ENCODE data around the gene FEZF1.

DNA sequence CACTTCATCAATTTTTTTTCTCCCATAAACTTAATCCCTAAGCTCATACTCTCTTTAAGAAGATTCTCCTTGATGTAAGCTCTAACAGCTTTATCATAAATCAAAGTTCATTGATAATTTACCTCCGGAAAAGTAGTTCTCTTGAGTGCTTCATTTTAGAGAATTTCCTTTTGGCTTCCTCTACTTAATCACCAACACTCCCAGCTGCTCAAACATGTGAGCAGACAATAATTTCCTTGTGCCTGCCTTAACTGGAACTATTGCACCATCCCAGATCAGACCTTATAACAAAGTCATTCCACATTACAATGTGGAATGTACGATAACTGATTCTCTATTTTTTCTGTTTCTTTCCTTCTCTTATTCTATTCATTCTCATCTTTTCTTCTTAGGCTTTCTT, 5.9 kb downstream of the FEZF1 start:
- no peak for TF ChIP-seq POLR2A (IDR thresholded peaks at IDR 0.05; ENCODE audit: low read depth, low read length)
- no peak for TF ChIP-seq TAF1 (IDR thresholded peaks at IDR 0.05; ENCODE audit: low read depth, low read length)
